Measurements from ENCODE around the gene CCDC15. TPM values are rescaled to one million over a fixed set of nuclear protein-coding genes. Genes with fewer than 3 reads are reported as not detected.

CCDC15 gene
- total and polyA plus RNA-seq, 2 experiments from 2014 or later = 2.9 to 3.3 TPM

DNA sequence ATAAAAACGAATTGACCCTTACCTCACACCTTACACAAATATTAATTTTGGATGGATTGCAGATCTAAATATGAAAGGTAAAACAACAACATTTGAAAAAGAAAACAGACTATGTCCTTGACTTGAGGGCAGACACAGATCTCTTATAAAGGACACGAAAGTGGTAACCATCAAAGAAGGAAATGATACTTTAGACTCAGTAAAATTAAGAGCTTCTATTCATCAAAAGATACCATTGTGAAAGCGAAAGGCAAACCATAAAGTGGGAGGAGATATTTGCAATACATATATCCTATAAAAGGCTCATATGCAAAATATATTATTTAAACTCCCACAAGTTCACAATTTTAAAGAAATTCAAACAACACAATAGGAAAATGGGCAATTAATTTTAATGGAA lies 23.2 kb upstream of the CCDC15 start:
- DNase-seq (ENCODE audit: low spot score) = no peak
- H3K79me2 ChIP-seq (replicated peaks; ENCODE audit: insufficient read depth) = no peaks in the 10 kb centered on the region
- H3K9me3 Mint-ChIP-seq = no peaks in the 10 kb centered on the region
- H3K27me3 Mint-ChIP-seq (ENCODE audit: insufficient read depth, low read depth, poor library complexity) = peaks cover 1% of the 10 kb centered on the region
- H3K4me1 ChIP-seq (ENCODE audit: insufficient read depth) = no peaks in the 10 kb centered on the region
- no peak overlapping the region for H3K4me2 ChIP-seq
- H3K4me1 Mint-ChIP-seq = no peaks in the 10 kb centered on the region
- no peaks in the 10 kb centered on the region for H3K9me2 ChIP-seq (ENCODE audit: insufficient read depth)
- H3K27ac ChIP-seq (ENCODE audit: low read depth) = no peak overlapping the region
- TF ChIP-seq CREB1 (CRISPR knock-in tag; IDR thresholded peaks at IDR 0.05; ENCODE audit: low read depth) (no peak), NANOG (IDR thresholded peaks at IDR 0.05; ENCODE audit: borderline replicate concordance) (no peak), REST (IDR thresholded peaks at IDR 0.05; ENCODE audit: unreplicated experiment) (no peak), STAT1 (IDR thresholded peaks at IDR 0.05; ENCODE audit: unreplicated experiment) (no peak), EZH2 (IDR thresholded peaks at IDR 0.05; ENCODE audit: low read depth, unreplicated experiment) (no peak), POLR2AphosphoS5 (IDR thresholded peaks at IDR 0.05; ENCODE audit: low read depth) (no peak), EZH2phosphoT487 (IDR thresholded peaks at IDR 0.05; ENCODE audit: unreplicated experiment) (no peak)
- TF ChIP-seq, protein P1, sequence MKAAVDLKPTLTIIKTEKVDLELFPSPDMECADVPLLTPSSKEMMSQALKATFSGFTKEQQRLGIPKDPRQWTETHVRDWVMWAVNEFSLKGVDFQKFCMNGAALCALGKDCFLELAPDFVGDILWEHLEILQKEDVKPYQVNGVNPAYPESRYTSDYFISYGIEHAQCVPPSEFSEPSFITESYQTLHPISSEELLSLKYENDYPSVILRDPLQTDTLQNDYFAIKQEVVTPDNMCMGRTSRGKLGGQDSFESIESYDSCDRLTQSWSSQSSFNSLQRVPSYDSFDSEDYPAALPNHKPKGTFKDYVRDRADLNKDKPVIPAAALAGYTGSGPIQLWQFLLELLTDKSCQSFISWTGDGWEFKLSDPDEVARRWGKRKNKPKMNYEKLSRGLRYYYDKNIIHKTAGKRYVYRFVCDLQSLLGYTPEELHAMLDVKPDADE (IDR thresholded peaks at IDR 0.05) = no peak
- TF ChIP-seq, protein P2, sequence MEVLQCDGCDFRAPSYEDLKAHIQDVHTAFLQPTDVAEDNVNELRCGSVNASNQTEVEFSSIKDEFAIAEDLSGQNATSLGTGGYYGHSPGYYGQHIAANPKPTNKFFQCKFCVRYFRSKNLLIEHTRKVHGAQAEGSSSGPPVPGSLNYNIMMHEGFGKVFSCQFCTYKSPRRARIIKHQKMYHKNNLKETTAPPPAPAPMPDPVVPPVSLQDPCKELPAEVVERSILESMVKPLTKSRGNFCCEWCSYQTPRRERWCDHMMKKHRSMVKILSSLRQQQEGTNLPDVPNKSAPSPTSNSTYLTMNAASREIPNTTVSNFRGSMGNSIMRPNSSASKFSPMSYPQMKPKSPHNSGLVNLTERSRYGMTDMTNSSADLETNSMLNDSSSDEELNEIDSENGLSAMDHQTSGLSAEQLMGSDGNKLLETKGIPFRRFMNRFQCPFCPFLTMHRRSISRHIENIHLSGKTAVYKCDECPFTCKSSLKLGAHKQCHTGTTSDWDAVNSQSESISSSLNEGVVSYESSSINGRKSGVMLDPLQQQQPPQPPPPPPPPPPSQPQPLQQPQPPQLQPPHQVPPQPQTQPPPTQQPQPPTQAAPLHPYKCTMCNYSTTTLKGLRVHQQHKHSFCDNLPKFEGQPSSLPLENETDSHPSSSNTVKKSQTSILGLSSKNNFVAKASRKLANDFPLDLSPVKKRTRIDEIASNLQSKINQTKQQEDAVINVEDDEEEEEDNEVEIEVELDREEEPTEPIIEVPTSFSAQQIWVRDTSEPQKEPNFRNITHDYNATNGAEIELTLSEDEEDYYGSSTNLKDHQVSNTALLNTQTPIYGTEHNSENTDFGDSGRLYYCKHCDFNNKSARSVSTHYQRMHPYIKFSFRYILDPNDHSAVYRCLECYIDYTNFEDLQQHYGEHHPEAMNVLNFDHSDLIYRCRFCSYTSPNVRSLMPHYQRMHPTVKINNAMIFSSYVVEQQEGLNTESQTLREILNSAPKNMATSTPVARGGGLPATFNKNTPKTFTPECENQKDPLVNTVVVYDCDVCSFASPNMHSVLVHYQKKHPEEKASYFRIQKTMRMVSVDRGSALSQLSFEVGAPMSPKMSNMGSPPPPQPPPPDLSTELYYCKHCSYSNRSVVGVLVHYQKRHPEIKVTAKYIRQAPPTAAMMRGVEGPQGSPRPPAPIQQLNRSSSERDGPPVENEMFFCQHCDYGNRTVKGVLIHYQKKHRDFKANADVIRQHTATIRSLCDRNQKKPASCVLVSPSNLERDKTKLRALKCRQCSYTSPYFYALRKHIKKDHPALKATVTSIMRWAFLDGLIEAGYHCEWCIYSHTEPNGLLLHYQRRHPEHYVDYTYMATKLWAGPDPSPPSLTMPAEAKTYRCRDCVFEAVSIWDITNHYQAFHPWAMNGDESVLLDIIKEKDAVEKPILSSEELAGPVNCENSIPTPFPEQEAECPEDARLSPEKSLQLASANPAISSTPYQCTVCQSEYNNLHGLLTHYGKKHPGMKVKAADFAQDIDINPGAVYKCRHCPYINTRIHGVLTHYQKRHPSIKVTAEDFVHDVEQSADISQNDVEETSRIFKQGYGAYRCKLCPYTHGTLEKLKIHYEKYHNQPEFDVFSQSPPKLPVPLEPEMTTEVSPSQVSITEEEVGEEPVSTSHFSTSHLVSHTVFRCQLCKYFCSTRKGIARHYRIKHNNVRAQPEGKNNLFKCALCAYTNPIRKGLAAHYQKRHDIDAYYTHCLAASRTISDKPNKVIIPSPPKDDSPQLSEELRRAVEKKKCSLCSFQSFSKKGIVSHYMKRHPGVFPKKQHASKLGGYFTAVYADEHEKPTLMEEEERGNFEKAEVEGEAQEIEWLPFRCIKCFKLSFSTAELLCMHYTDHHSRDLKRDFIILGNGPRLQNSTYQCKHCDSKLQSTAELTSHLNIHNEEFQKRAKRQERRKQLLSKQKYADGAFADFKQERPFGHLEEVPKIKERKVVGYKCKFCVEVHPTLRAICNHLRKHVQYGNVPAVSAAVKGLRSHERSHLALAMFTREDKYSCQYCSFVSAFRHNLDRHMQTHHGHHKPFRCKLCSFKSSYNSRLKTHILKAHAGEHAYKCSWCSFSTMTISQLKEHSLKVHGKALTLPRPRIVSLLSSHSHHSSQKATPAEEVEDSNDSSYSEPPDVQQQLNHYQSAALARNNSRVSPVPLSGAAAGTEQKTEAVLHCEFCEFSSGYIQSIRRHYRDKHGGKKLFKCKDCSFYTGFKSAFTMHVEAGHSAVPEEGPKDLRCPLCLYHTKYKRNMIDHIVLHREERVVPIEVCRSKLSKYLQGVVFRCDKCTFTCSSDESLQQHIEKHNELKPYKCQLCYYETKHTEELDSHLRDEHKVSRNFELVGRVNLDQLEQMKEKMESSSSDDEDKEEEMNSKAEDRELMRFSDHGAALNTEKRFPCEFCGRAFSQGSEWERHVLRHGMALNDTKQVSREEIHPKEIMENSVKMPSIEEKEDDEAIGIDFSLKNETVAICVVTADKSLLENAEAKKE (CRISPR knock-in tag; IDR thresholded peaks at IDR 0.05) = no peak
- no peaks in the 10 kb centered on the region for H3K27me3 ChIP-seq (ENCODE audit: insufficient read depth)
- no peaks in the 10 kb centered on the region for H3K36me3 ChIP-seq (ENCODE audit: insufficient read depth)
- H3K27ac Mint-ChIP-seq = no peak overlapping the region
- H3K4me3 Mint-ChIP-seq = no peak overlapping the region
- no peak overlapping the region for H2AFZ ChIP-seq
- no peaks in the 10 kb centered on the region for H3F3A ChIP-seq (replicated peaks; ENCODE audit: low read depth)
- no peaks in the 10 kb centered on the region for H3K36me3 Mint-ChIP-seq (ENCODE audit: low read depth)
- H3K4me3 ChIP-seq = no peak overlapping the region
- H4K20me1 ChIP-seq (replicated peaks; ENCODE audit: insufficient read depth) = no peaks in the 10 kb centered on the region
- ATAC-seq = no peak
